Measurements from ENCODE around the gene GRK5.

The GRK5 gene

GRCh38 chr10:119207366-119207666 is at the start of gene GRK5:
GRK5 (plus strand) TSS chr10:119207571; CDS start chr10:119207918, 347 bp downstream.
- Histone ChIP-seq H2AFZ (ENCODE audit: low read length) (peak within 1 kb of the TSS; percentile 82), H3K9ac (ENCODE audit: low read depth, low read length, poor library complexity, severe bottlenecking) (peak within 1 kb of the TSS; percentile 77)
- TF ChIP-seq EZH2phosphoT487 (IDR thresholded peaks at IDR 0.05; ENCODE audit: borderline replicate concordance) (no peak), CTCF (conservative IDR thresholded peaks at IDR 0.05; ENCODE audit: low read length) (no peak)

GRCh38 chr10:119159332-119159731 is 48.0 kb upstream of the GRK5 start:
- no peaks in the 10 kb centered on the region; the same call in 1 of the 2 replicates for H3F3A ChIP-seq (ENCODE audit: low read depth)
- 0 out of 2 replicates have a peak, but pooled peaks cover 5% of the 10 kb centered on the region for H3K36me3 ChIP-seq (ENCODE audit: insufficient read depth, low read length)
- no peaks in the 10 kb centered on the region for H4K20me1 ChIP-seq (ENCODE audit: insufficient read depth, low read length, poor library complexity, severe bottlenecking)
- no peaks in the 10 kb centered on the region for H3K9me2 ChIP-seq (replicated peaks; ENCODE audit: low read depth, low read length)
- H3K79me2 ChIP-seq (ENCODE audit: insufficient read depth, low read length) = peaks cover 4% of the 10 kb centered on the region; the same call in 1 of the 2 replicates
- TF ChIP-seq CTCF (conservative IDR thresholded peaks at IDR 0.05; ENCODE audit: low read length) (no peak), EZH2phosphoT487 (IDR thresholded peaks at IDR 0.05; ENCODE audit: borderline replicate concordance) (no peak)
- H3K27me3 ChIP-seq (ENCODE audit: insufficient read depth, low read length, poor library complexity, severe bottlenecking) = no peaks in the 10 kb centered on the region
- no peak overlapping the region for H3K9ac ChIP-seq (ENCODE audit: low read depth, low read length, poor library complexity, severe bottlenecking)
- H3K9me3 ChIP-seq (ENCODE audit: insufficient read depth, low read depth, low read length) = no peaks in the 10 kb centered on the region
- peaks cover 14% of the 10 kb centered on the region for H3K4me1 ChIP-seq (ENCODE audit: insufficient read depth, low read length, poor library complexity, severe bottlenecking)
- no peak overlapping the region for H3K4me3 ChIP-seq (ENCODE audit: low read length, poor library complexity, severe bottlenecking)
- no peak overlapping the region for H3K4me2 ChIP-seq (ENCODE audit: low read depth, low read length, poor library complexity, severe bottlenecking)
- no peak overlapping the region for H2AFZ ChIP-seq (ENCODE audit: low read length)

More at GRCh38 chr10:119207366-119207666, at the start of gene GRK5:
- Histone ChIP-seq H3K9me3 (ENCODE audit: insufficient read depth, low read depth, low read length) (no peaks in the 10 kb centered on the region), H3K9me2 (replicated peaks; ENCODE audit: low read depth, low read length) (no peaks in the 10 kb centered on the region), H3K4me1 (ENCODE audit: insufficient read depth, low read length, poor library complexity, severe bottlenecking) (peaks cover 39% of the 10 kb centered on the region), H3K4me2 (ENCODE audit: low read depth, low read length, poor library complexity, severe bottlenecking) (peak within 1 kb of the TSS; percentile 96), H3K27me3 (ENCODE audit: insufficient read depth, low read length, poor library complexity, severe bottlenecking) (no peaks in the 10 kb centered on the region), H3K4me3 (ENCODE audit: low read length, poor library complexity, severe bottlenecking) (peak within 1 kb of the TSS; percentile 83), H3K79me2 (ENCODE audit: insufficient read depth, low read length) (peaks cover 41% of the 10 kb centered on the region), H3F3A (ENCODE audit: low read depth) (peaks cover 13% of the 10 kb centered on the region), H4K20me1 (ENCODE audit: insufficient read depth, low read length, poor library complexity, severe bottlenecking) (no peaks in the 10 kb centered on the region), H3K36me3 (ENCODE audit: insufficient read depth, low read length) (no peaks in the 10 kb centered on the region)

GRCh38 chr10:119161680-119162451 is 45.5 kb upstream of the GRK5 start:
- H3K9me2 ChIP-seq (replicated peaks; ENCODE audit: low read depth, low read length) = no peaks in the 10 kb centered on the region
- no peak for TF ChIP-seq EZH2phosphoT487 (IDR thresholded peaks at IDR 0.05; ENCODE audit: borderline replicate concordance)
- TF ChIP-seq CTCF (conservative IDR thresholded peaks at IDR 0.05; ENCODE audit: low read length) = no peak
- H3K4me3 ChIP-seq (ENCODE audit: low read length, poor library complexity, severe bottlenecking) = no peak overlapping the region
- no peaks in the 10 kb centered on the region for H3K27me3 ChIP-seq (ENCODE audit: insufficient read depth, low read length, poor library complexity, severe bottlenecking)
- peaks cover 29% of the 10 kb centered on the region for H3K4me1 ChIP-seq (ENCODE audit: insufficient read depth, low read length, poor library complexity, severe bottlenecking)
- H2AFZ ChIP-seq (ENCODE audit: low read length) = no peak overlapping the region
- H3K9me3 ChIP-seq (ENCODE audit: insufficient read depth, low read depth, low read length) = no peaks in the 10 kb centered on the region
- peaks cover 5% of the 10 kb centered on the region; the same call in 1 of the 2 replicates for H3F3A ChIP-seq (ENCODE audit: low read depth)
- H3K4me2 ChIP-seq (ENCODE audit: low read depth, low read length, poor library complexity, severe bottlenecking) = no peak overlapping the region
- no peaks in the 10 kb centered on the region for H4K20me1 ChIP-seq (ENCODE audit: insufficient read depth, low read length, poor library complexity, severe bottlenecking)
- H3K79me2 ChIP-seq (ENCODE audit: insufficient read depth, low read length) = peaks cover 8% of the 10 kb centered on the region
- no peak overlapping the region for H3K9ac ChIP-seq (ENCODE audit: low read depth, low read length, poor library complexity, severe bottlenecking)
- no peaks in the 10 kb centered on the region for H3K36me3 ChIP-seq (ENCODE audit: insufficient read depth, low read length)

Measured in Loucy (cell line).